ENCODE measurements around the gene SBF2. TPM values are rescaled to one million over a fixed set of nuclear protein-coding genes. Genes with fewer than 3 reads are reported as not detected.

SBF2 gene
- total RNA-seq, 3 donors from 2014 or later (not counting 1 experiment from before 2014, with no cell fraction given): 25.2 to 26.9 (median 26.3) TPM

GRCh38 chr11:9784602-9785315, 509.3 kb downstream of the SBF2 start:
- 95% methylated on average over 3 of the region's 6 CpGs for WGBS (ENCODE audit: insufficient coverage)
- H3K4me1 Mint-ChIP-seq: peaks cover 0 to 13% of the 10 kb centered on the region in 2 donors

GRCh38 chr11:9783986-9784385, 510.0 kb downstream of the SBF2 start:
- Histone ChIP-seq H3K9me3 (ENCODE audit: control insufficient read depth, insufficient read depth, low read length) (no peaks in the 10 kb centered on the region), H3K4me3 (ENCODE audit: low read length) (no peak overlapping the region), H3K27me3 (ENCODE audit: control insufficient read depth, insufficient read depth, low read length) (no peaks in the 10 kb centered on the region), H3K27ac (ENCODE audit: low read length) (no peak overlapping the region), H3K36me3 (ENCODE audit: control insufficient read depth, insufficient read depth, low read length) (peaks cover 25% of the 10 kb centered on the region), H3K4me1 (ENCODE audit: control insufficient read depth, insufficient read depth, low read length) (peaks cover 14% of the 10 kb centered on the region)
- intact Hi-C loops (cut with micrococcal nuclease): no loop called here
- Mint-ChIP-seq H3K27me3 (ENCODE audit: low read depth in 2 of 2) (no peaks in the 10 kb centered on the region), H3K36me3 (peaks cover 4% of the 10 kb centered on the region), H3K4me1 (peaks cover 0 to 11% of the 10 kb centered on the region in 2 donors), H3K4me3 (no peak overlapping the region), H3K9me3 (no peaks in the 10 kb centered on the region), H3K27ac (no peak overlapping the region)
- 91% methylated on average over 1 of the region's 2 CpGs for WGBS (ENCODE audit: insufficient coverage)
- ATAC-seq (no peak), DNase-seq (no peak)
- TF ChIP-seq CTCF (IDR thresholded peaks at IDR 0.05): no peak

More at GRCh38 chr11:9784602-9785315, 509.3 kb downstream of the SBF2 start:
- H3K4me3 ChIP-seq (ENCODE audit: low read length): no peak overlapping the region
- H3K4me1 ChIP-seq (ENCODE audit: control insufficient read depth, insufficient read depth, low read length): peaks cover 14% of the 10 kb centered on the region
- H3K27ac ChIP-seq (ENCODE audit: low read length): no peak overlapping the region
- Mint-ChIP-seq H3K27me3 (ENCODE audit: low read depth in 2 of 2) (no peaks in the 10 kb centered on the region), H3K9me3 (no peaks in the 10 kb centered on the region), H3K27ac (no peak overlapping the region), H3K4me3 (no peak overlapping the region), H3K36me3 (peaks cover 4% of the 10 kb centered on the region)
- H3K36me3 ChIP-seq (ENCODE audit: control insufficient read depth, insufficient read depth, low read length): peaks cover 19% of the 10 kb centered on the region
- DNase-seq (no peak), ATAC-seq (no peak)
- intact Hi-C loops (cut with micrococcal nuclease): no loop called here
- no peaks in the 10 kb centered on the region for H3K9me3 ChIP-seq (ENCODE audit: control insufficient read depth, insufficient read depth, low read length)
- H3K27me3 ChIP-seq (ENCODE audit: control insufficient read depth, insufficient read depth, low read length): no peaks in the 10 kb centered on the region
- TF ChIP-seq CTCF (IDR thresholded peaks at IDR 0.05): no peak

GRCh38 chr11:9780929-9781328, 513.1 kb downstream of the SBF2 start:
- Histone ChIP-seq H3K9me3 (ENCODE audit: control insufficient read depth, insufficient read depth, low read length) (no peaks in the 10 kb centered on the region), H3K4me3 (ENCODE audit: low read length) (no peak overlapping the region), H3K4me1 (ENCODE audit: control insufficient read depth, insufficient read depth, low read length) (no peaks in the 10 kb centered on the region), H3K36me3 (ENCODE audit: control insufficient read depth, insufficient read depth, low read length) (peaks cover 22% of the 10 kb centered on the region), H3K27me3 (ENCODE audit: control insufficient read depth, insufficient read depth, low read length) (no peaks in the 10 kb centered on the region), H3K27ac (ENCODE audit: low read length) (no peak overlapping the region)
- 89% methylated on average over 4 of the region's 4 CpGs for WGBS (ENCODE audit: insufficient coverage)
- TF ChIP-seq CTCF (IDR thresholded peaks at IDR 0.05): no peak
- no peak for DNase-seq
- ATAC-seq: no peak
- no peaks in the 10 kb centered on the region for H3K4me1 Mint-ChIP-seq
- no peak overlapping the region for H3K27ac Mint-ChIP-seq
- intact Hi-C loops (cut with micrococcal nuclease): no loop called here
- H3K36me3 Mint-ChIP-seq: peaks cover 4% of the 10 kb centered on the region
- no peaks in the 10 kb centered on the region for H3K9me3 Mint-ChIP-seq
- H3K4me3 Mint-ChIP-seq: no peak overlapping the region
- H3K27me3 Mint-ChIP-seq (ENCODE audit: low read depth in 2 of 2): no peaks in the 10 kb centered on the region

GRCh38 chr11:9777525-9777924, 516.5 kb downstream of the SBF2 start:
- no peak overlapping the region for H3K27ac Mint-ChIP-seq
- DNase-seq: no peak
- H3K27me3 Mint-ChIP-seq (ENCODE audit: low read depth in 2 of 2): no peaks in the 10 kb centered on the region
- no peaks in the 10 kb centered on the region for H3K9me3 ChIP-seq (ENCODE audit: control insufficient read depth, insufficient read depth, low read length)
- no peaks in the 10 kb centered on the region for H3K27me3 ChIP-seq (ENCODE audit: control insufficient read depth, insufficient read depth, low read length)
- ATAC-seq: no peak
- no peaks in the 10 kb centered on the region for H3K4me1 ChIP-seq (ENCODE audit: control insufficient read depth, insufficient read depth, low read length)
- no peak for TF ChIP-seq CTCF (IDR thresholded peaks at IDR 0.05)
- H3K4me3 ChIP-seq (ENCODE audit: low read length): no peak overlapping the region
- no peaks in the 10 kb centered on the region for H3K9me3 Mint-ChIP-seq
- intact Hi-C loops (cut with micrococcal nuclease): no loop called here
- H3K36me3 Mint-ChIP-seq: no peaks in the 10 kb centered on the region
- 95% methylated on average over 5 of the region's 5 CpGs for whole genome bisulfite sequencing (ENCODE audit: insufficient coverage)
- no peak overlapping the region for H3K27ac ChIP-seq (ENCODE audit: low read length)
- no peak overlapping the region for H3K4me3 Mint-ChIP-seq
- H3K4me1 Mint-ChIP-seq: no peaks in the 10 kb centered on the region
- peaks cover 20% of the 10 kb centered on the region for H3K36me3 ChIP-seq (ENCODE audit: control insufficient read depth, insufficient read depth, low read length)

All from natural killer cell (primary cell).